HG03159 (cell line): ENCODE measurements around the gene ZNF683.
"Not testable (repeated sequence)": the region's sequence is repeated elsewhere in the genome, so short reads cannot be mapped to it uniquely, and the experiment has no call there.

Experiments used
- ATAC-seq: cut with Tn5 transposase; IDR thresholded peaks from one replicate; pipeline ENCODE4 v1.9.1; 2021; ENCODE audit warnings: mild to moderate bottlenecking, moderate library complexity; ENCODE audit not compliant: unreplicated experiment

Gene ZNF683

DNA sequence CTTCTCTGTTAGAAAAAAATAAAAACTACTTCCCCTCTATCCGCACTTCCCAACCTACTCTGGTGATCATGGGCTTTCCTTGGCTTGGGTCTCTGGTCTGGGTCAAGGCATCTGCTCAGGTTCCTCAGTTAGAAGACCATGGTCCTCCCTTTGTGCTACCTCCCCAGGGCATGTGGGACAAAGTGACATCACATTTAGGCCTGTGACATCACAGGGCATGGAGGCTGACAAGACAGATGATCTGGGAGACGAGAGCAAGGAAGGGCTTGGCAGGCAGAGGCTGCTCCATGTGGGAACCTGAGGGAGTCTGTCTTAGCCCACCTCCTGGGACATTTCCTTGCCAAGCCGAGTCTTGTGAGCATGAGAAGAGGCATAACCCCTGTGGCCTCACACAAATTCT, at the start of gene ZNF683:
ZNF683 (minus strand) TSS at position 140 of the 400 bp plus-strand sequence. CDS start 4,179 bp downstream, outside the sequence.
- not testable (repeated sequence) for ATAC-seq

DNA sequence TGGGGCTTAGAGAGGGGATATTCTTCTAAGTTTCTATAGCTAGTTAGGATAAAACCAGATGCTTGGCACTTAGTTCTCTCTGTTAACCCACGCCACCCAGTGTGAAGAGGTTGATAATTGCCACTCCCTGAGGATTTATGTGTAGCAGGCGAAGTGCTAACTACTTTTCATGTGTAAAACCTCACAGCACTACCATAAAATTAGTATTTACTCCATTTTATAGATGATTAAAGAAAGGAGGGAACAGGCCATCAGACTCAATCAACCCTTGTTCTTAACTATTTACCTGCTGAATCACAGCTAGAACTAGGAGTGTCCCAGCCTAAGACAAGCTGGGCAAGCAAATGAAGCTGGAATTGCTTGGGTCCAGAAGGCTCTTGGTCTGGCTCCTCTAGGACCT, 46.9 kb upstream of the ZNF683 start:
- no peak for ATAC-seq

GRCh38 chr1:26418865-26419349, 46.4 kb upstream of the ZNF683 start:
- no peak for ATAC-seq

DNA sequence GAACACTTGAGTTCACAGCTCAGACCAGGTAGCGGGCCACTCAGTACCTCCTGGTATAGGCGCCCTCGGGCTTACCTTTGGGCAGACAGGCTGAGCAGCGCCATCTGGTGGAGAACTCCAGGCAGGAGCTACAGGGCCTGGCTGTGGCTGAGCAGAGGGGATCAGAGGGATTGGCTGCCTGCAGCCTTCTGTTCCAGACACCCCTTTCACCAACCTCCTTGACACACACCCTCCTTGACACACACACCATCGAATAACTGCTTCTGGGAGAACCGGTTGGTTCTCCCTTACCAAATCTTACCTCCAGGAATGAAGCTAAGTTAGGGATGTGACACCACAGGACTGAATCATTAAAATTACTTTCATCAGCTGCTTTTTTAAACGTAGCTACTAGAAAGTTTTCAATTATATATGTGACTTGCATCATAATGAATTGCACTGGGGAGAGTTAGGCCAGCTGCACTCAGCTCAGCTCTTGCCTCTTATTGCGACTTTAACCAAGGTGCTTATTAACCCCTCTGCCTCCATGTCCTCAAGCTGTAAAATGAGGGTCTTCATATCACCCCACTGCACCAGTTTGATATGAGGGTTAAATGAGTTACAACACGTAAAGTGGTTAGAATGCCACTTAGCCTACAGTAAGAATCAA, 44.7 kb upstream of the ZNF683 start:
- no peak for ATAC-seq

GRCh38 chr1:26413031-26413430, 40.5 kb upstream of the ZNF683 start:
- ATAC-seq, result no peak

GRCh38 chr1:26412180-26412840, 39.8 kb upstream of the ZNF683 start:
- ATAC-seq, result no peak

DNA sequence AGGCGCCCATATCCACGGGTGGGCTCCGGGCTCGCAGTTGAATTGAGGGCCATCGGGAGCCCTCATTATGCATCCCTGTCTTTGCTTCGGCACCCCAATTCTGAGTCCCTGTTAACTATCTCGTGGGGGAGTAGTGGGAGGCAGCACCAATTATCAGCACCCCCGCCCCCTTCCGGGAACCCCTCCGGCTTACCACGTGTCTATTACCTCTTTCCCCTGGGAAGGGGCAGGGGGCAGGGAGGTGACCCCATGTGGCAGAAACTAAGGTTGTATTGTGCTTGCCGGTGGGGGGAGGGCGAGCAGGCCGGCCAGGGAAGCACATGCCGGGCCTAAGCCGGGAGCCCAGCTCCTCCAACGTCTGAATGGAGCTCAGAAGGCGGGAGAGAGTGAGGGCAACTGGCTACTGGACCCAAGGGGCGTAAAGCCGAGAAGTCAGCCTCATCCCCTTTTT, 39.1 kb upstream of the ZNF683 start:
- no peak for ATAC-seq

- no peak for ATAC-seq
Measured at GRCh38 chr1:26410706-26411623, 38.4 kb upstream of the ZNF683 start, which contains the start of gene LIN28A. TSS of gene LIN28A (plus strand) at chr1:26410817. CDS start at chr1:26410892, 75 bp downstream.

- ATAC-seq, result no peak
Measured at GRCh38 chr1:26409191-26409807, 36.7 kb upstream of the ZNF683 start.

GRCh38 chr1:26408604-26409003, 36.1 kb upstream of the ZNF683 start:
- ATAC-seq, result no peak

DNA sequence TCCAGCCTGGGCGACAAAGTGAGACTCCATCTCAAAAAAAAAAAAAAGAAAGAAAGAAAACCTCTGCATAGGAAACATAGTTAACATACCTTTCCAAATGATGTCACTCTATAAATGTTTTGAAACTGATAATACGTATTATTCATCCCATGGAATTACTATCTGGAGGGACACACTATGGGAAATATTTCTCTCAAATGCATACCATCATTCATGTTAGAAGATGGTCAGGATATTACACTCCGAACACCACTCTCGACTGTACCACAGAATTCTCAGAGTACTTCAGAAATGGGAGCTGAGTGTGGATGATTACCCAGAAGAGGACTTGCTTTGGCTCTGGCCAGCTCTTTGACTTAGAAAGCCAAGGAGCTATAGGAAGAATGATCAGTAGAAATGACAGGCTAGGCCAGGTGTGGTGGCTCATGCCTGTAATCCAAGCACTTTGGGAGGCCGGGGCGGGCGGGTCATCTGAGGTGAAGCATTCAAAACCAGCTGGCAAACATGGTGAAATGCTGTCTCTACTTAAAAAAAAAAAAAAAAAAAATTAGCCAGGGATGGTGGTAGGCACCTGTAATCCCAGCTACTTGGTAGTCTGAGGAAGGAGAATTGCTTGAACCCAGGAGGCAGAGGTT, 32.8 kb upstream of the ZNF683 start:
- no peak for ATAC-seq

DNA sequence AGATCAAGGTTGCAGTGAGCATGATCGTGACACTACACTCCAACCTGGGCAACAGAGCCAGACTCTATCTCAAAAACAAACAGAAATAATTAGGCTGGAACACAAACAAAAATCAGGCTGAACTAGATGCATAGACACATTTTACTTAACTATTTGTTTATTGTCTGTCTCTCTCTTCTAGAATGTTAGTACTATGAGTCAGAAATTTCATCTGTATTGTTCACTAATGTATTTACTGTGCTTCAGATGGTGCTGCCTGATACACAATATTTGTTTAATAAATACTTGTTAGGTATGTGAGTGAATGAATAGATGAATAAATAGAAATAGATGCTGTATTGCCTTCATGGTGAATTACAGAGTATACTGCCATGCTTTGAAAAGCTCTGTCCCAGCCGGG, 32.1 kb upstream of the ZNF683 start:
- ATAC-seq, result no peak

- no peak for ATAC-seq
Measured at GRCh38 chr1:26403656-26404055, 31.1 kb upstream of the ZNF683 start.

GRCh38 chr1:26401891-26402290, 29.3 kb upstream of the ZNF683 start:
- ATAC-seq, result no peak

DNA sequence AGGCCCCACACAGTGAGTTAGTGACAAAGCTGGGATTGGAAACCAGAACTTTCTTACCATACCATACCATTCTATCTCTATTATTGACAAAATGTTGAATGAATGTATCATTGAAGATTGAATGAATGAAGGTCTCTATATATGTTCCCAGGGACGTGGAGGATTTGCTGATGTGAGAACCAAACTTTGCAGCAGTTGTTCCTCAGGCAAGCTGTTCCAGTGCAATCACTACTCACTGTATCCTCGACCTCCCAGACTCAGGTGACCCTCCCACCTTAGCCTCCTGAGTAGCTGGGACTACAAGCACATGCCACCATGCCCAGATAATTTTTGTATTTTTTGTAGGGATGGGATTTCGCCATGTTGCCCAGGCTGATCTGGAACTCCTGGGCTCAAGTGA, 26.5 kb upstream of the ZNF683 start:
- ATAC-seq, result no peak

DNA sequence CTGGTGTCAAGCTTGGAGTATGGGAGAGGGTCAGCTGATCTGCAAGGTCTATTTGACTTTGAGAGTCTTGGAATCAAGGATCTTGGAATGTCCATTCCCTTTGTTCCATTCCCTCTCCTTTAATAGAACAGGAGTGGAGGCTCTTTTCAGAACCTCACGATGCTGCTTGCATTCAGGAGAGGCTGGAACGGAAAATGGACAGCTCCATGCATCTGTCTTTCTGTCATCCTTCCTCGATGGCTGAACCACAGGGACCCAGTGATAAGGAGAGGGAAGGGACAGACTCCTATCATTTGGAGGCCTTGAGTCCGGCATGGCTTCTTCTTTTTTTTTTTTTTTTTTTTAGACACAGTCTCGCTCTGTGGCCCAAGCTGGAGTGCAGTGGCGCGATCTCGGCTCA, 23.2 kb upstream of the ZNF683 start:
- no peak for ATAC-seq

DNA sequence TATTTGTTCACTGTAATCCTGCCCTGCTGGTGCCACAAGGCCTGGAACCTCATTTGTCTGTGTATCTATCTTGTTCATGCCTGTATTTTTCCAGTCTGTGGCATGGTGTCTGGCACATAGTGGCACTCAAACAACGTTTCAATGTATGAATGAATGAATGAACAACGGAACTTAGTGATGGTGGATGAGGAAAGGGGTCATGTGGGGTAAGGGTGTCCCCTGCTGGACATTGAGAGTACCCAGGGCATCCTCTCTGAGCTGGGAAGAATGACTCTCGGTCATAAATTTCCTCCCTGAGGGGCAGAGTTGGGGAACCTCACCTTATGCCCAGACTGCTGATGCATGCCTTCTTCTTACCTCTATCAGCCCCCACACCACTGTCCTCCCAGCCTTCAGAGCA, 18.9 kb upstream of the ZNF683 start:
- ATAC-seq, result no peak

GRCh38 chr1:26389604-26390247, 17.2 kb upstream of the ZNF683 start:
- ATAC-seq, result no peak

DNA sequence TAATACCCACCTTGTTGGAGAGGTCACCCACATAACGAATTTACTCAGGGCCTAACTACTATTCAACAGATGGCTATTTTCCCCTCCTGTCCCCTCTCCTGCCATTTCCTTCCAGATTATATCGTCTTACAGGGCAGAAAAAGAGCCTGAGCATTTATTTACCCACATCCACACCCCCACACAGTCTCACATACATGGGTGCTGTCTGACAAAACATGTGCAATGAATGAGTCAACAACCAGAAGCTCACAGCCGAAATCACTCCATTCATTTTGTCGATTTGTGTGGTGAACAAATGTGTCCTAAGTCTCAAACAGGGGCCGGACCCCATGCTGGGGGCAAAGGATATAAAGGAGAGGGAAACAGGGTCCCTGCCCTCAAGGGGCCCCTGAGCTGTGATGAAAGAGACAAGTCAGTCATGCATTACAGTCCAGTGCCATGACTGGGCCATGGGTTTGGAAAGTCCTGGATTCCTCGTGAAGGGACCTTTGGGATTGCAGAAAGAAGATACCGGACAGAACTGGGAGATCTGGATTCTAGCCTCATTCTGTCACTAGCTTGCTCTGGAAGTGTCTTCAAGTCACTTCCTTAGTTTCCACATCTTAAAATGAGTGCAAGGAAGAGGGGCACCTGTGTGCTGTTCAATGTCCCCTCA, 16.4 kb upstream of the ZNF683 start:
- no peak for ATAC-seq
